Measurements from ENCODE around the gene EPO.

The EPO gene

GRCh38 chr7:100688326-100688860 lies 31.9 kb upstream of the EPO start:
- Histone ChIP-seq H3K27ac (no peak overlapping the region), H4K20me1 (ENCODE audit: insufficient read depth) (no peaks in the 10 kb centered on the region), H3K9ac (no peak overlapping the region), H3K27me3 (ENCODE audit: insufficient read depth, low read depth) (no peaks in the 10 kb centered on the region), H2AFZ (ENCODE audit: low read depth) (no peak overlapping the region), H3K4me2 (no peak overlapping the region), H3K79me2 (ENCODE audit: insufficient read depth, low read depth) (peaks cover 48% of the 10 kb centered on the region), H3K36me3 (ENCODE audit: insufficient read depth) (no peaks in the 10 kb centered on the region; the same call in 1 of the 2 replicates), H3K4me3 (IDR thresholded peaks at IDR 0.05; ENCODE audit: insufficient read depth, low read depth, low read length) (no peak overlapping the region), H3K4me1 (ENCODE audit: low read depth, poor library complexity, severe bottlenecking) (peaks cover 15% of the 10 kb centered on the region)
- TF ChIP-seq CTCF (conservative IDR thresholded peaks at IDR 0.05; ENCODE audit: low read depth, low read length), result no peak

- H3K27ac ChIP-seq, result no peak overlapping the region
- H3K79me2 ChIP-seq (ENCODE audit: insufficient read depth, low read depth), result peaks cover 50% of the 10 kb centered on the region
- H3K27me3 ChIP-seq (ENCODE audit: insufficient read depth, low read depth), result no peaks in the 10 kb centered on the region; the same call in 1 of the 2 replicates
- no peak overlapping the region for H3K4me2 ChIP-seq
- no peaks in the 10 kb centered on the region; the same call in 1 of the 2 replicates for H3K36me3 ChIP-seq (ENCODE audit: insufficient read depth)
- peaks cover 16% of the 10 kb centered on the region for H3K4me1 ChIP-seq (ENCODE audit: low read depth, poor library complexity, severe bottlenecking)
- TF ChIP-seq CTCF (conservative IDR thresholded peaks at IDR 0.05; ENCODE audit: low read depth, low read length), result no peak
- H3K4me3 ChIP-seq (IDR thresholded peaks at IDR 0.05; ENCODE audit: insufficient read depth, low read depth, low read length), result no peak overlapping the region
- no peak overlapping the region for H3K9ac ChIP-seq
- H2AFZ ChIP-seq (ENCODE audit: low read depth), result no peak overlapping the region
- no peaks in the 10 kb centered on the region for H4K20me1 ChIP-seq (ENCODE audit: insufficient read depth)
Observed at GRCh38 chr7:100689230-100690135, 30.8 kb upstream of the EPO start.

- no peak overlapping the region for H3K27ac ChIP-seq
Observed at GRCh38 chr7:100691676-100692577, 28.3 kb upstream of the EPO start.

More at GRCh38 chr7:100691676-100692577, 28.3 kb upstream of the EPO start:
- peaks cover 50% of the 10 kb centered on the region for H3K79me2 ChIP-seq (ENCODE audit: insufficient read depth, low read depth)
- peak; percentile 49; the same call in 1 of the 2 replicates for TF ChIP-seq CTCF (conservative IDR thresholded peaks at IDR 0.05; ENCODE audit: low read depth, low read length)
- no peaks in the 10 kb centered on the region for H4K20me1 ChIP-seq (ENCODE audit: insufficient read depth)
- H2AFZ ChIP-seq (ENCODE audit: low read depth), result no peak overlapping the region
- H3K9ac ChIP-seq, result no peak overlapping the region; the same call in 1 of the 2 replicates
- peak overlapping the region; percentile 75 for H3K4me2 ChIP-seq
- H3K27me3 ChIP-seq (ENCODE audit: insufficient read depth, low read depth), result peaks cover 22% of the 10 kb centered on the region
- no peaks in the 10 kb centered on the region; the same call in 1 of the 2 replicates for H3K36me3 ChIP-seq (ENCODE audit: insufficient read depth)
- no peak overlapping the region for H3K4me3 ChIP-seq (IDR thresholded peaks at IDR 0.05; ENCODE audit: insufficient read depth, low read depth, low read length)
- H3K4me1 ChIP-seq (ENCODE audit: low read depth, poor library complexity, severe bottlenecking), result peaks cover 30% of the 10 kb centered on the region
